Type B pancreatic cell (in vitro differentiated cells): ENCODE data around the gene MEF2A. TPM values are rescaled to one million over a fixed set of nuclear protein-coding genes. Genes with fewer than 3 reads are reported as not detected.
A peak's percentile ranks its signal among the peaks of the same experiment; 100 is the strongest.

Experiments used
- DNase-seq: peaks from one replicate; pipeline ENCODE4 v3.0.0; 2021; ENCODE audit warnings: mixed read lengths; ENCODE audit not compliant: unreplicated experiment; ENCODE audit errors: extremely low spot score
- H3K27ac Mint-ChIP-seq: 2 replicates; pipeline ENCODE4 v1.8.0; 2021; ENCODE audit warnings: mild to moderate bottlenecking, mixed read lengths
- H3K27me3 Mint-ChIP-seq: 2 replicates; pipeline ENCODE4 v1.8.0; 2021; ENCODE audit warnings: mixed read lengths
- H3K36me3 Mint-ChIP-seq: 2 replicates; pipeline ENCODE4 v1.8.0; 2021; ENCODE audit warnings: mixed read lengths
- H3K4me1 Mint-ChIP-seq: one replicate; pipeline ENCODE4 v1.8.0; 2021; ENCODE audit warnings: mixed read lengths; ENCODE audit not compliant: unreplicated experiment
- H3K4me3 Mint-ChIP-seq: 2 replicates; pipeline ENCODE4 v1.8.0; 2021; ENCODE audit warnings: mild to moderate bottlenecking, mixed read lengths
- H3K9me3 Mint-ChIP-seq: 2 replicates; pipeline ENCODE4 v1.8.0; 2021; ENCODE audit warnings: mixed read lengths
- total RNA-seq: library from RNA; stranded (reverse); gene quantifications from 2 replicates; pipeline ENCODE4 v1.2.1, GENCODE V29; 2021; ENCODE audit warnings: low replicate concordance
- TF ChIP-seq, protein P1 (sequence below): fragments of 200-600 bp; sonication (generic); conservative IDR thresholded peaks from 2 replicates; pipeline ENCODE4 v1.5.0; 2021; ENCODE audit warnings: antibody characterized with exemption, mild to moderate bottlenecking

MEF2A gene
- total RNA-seq, 1 donor from 2014 or later = 26.0 TPM

DNA sequence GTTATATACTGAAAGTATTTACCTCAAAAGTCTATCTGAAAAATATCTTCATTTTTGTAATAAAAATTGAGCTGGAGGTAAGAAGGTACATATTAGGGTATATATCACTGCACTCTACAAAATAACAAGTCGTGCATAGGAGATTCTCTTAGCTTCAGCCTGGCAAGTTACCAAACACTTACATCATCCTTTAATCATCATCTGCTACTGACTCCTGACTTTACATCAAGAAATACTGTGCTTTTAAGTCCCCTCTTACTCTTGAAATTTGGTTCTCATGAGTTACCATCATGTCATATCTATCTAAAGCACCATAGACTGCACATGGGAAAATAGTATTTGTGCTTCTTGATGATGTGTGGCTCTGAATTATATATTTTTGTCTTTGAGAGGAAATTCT lies 116.7 kb downstream of the MEF2A start:
- H3K27ac Mint-ChIP-seq = no peak overlapping the region

DNA sequence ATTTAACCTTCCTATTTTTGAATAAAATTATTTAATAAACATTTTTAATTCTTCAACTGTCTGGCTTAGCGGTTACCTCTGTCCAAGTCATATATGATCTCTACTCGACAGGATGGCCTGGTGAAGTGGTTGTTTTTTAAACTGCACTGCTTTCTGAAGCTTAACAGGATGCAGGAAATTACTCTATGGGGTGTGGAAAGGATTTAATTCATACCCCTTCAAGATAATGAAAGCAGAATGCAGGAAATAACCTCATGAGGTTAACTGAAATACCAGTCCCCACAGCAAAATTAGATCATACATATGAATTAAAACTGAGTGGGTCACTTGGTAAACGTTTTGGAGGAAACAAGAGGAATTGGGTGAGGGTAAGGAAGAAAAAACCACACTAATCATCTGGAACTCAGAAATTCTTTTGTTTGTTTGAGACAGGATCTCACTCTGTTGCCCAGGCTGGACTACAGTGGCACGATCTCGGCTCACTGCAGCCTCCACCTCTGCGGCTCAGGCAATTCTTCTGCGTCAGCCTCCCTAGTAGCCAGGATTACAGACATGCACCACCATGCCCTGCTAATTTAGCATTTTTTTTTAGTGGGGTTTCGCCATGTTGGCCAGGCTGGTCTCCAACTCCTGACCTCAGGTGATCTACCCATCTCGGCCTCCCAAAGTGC lies 117.4 kb downstream of the MEF2A start:
- Mint-ChIP-seq H3K9me3 (peaks cover 25% of the 10 kb centered on the region), H3K4me3 (no peak overlapping the region), H3K27ac (peak overlapping the region; percentile 23), H3K36me3 (peaks cover 50% of the 10 kb centered on the region), H3K27me3 (no peaks in the 10 kb centered on the region), H3K4me1 (peaks cover 3% of the 10 kb centered on the region)
- TF ChIP-seq, protein P1, sequence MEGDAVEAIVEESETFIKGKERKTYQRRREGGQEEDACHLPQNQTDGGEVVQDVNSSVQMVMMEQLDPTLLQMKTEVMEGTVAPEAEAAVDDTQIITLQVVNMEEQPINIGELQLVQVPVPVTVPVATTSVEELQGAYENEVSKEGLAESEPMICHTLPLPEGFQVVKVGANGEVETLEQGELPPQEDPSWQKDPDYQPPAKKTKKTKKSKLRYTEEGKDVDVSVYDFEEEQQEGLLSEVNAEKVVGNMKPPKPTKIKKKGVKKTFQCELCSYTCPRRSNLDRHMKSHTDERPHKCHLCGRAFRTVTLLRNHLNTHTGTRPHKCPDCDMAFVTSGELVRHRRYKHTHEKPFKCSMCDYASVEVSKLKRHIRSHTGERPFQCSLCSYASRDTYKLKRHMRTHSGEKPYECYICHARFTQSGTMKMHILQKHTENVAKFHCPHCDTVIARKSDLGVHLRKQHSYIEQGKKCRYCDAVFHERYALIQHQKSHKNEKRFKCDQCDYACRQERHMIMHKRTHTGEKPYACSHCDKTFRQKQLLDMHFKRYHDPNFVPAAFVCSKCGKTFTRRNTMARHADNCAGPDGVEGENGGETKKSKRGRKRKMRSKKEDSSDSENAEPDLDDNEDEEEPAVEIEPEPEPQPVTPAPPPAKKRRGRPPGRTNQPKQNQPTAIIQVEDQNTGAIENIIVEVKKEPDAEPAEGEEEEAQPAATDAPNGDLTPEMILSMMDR = no peak
- no peak for DNase-seq

More for the DNA sequence above, 116.7 kb downstream of the MEF2A start:
- Mint-ChIP-seq H3K4me1 (peaks cover 3% of the 10 kb centered on the region), H3K9me3 (peaks cover 25% of the 10 kb centered on the region), H3K36me3 (peaks cover 45% of the 10 kb centered on the region), H3K27me3 (no peaks in the 10 kb centered on the region), H3K4me3 (no peak overlapping the region)
- TF ChIP-seq, protein P1 = no peak
- no peak for DNase-seq

DNA sequence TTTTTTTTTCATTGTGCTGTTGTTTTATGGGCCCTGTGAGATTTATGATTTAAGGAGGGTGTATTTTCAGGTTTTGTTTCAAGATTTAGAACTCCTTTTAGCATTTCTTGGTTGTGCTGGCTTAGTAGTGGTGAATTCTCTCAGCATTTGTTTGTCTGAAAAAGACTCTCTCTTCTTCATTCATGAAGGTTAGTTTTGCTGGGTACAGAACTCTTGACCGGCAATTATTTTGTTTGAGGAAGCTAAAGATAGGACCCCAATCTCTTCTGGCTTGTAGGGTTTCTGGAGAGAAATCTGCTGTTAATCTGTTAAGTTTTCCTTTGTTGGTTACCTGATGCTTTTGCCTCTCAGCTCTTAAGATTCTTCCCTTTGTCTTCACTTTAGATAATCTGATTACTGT lies 120.5 kb downstream of the MEF2A start:
- H3K4me3 Mint-ChIP-seq = no peak overlapping the region
- no peak overlapping the region for H3K27ac Mint-ChIP-seq
- TF ChIP-seq, protein P1 = no peak
- H3K36me3 Mint-ChIP-seq = peaks cover 65% of the 10 kb centered on the region
- DNase-seq = no peak
- no peaks in the 10 kb centered on the region for H3K27me3 Mint-ChIP-seq
- H3K9me3 Mint-ChIP-seq = peaks cover 25% of the 10 kb centered on the region
- peaks cover 3% of the 10 kb centered on the region for H3K4me1 Mint-ChIP-seq

DNA sequence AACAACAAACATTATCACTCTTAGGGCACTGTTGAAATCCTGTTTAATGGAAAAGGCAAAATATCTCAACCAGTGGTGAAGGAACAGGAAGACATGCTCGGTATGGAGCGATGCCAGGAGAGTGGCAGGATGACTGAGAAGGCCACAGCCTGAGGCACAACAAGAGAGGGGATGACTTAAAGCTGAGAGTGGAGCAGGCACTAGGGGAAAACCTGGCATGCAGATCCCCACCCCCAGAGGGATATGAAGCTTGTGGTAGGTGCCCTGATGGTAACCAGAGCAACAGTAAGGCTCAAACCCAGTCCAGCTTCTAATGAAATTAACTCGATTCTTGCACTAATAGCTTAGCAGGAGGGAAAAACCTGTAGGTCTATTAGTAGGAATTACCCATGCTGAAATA lies 127.0 kb downstream of the MEF2A start:
- Mint-ChIP-seq H3K27ac (no peak overlapping the region), H3K27me3 (no peaks in the 10 kb centered on the region), H3K9me3 (no peaks in the 10 kb centered on the region), H3K36me3 (peaks cover 51% of the 10 kb centered on the region), H3K4me3 (no peak overlapping the region), H3K4me1 (peaks cover 9% of the 10 kb centered on the region)
- TF ChIP-seq, protein P1 = no peak
- no peak for DNase-seq

DNA sequence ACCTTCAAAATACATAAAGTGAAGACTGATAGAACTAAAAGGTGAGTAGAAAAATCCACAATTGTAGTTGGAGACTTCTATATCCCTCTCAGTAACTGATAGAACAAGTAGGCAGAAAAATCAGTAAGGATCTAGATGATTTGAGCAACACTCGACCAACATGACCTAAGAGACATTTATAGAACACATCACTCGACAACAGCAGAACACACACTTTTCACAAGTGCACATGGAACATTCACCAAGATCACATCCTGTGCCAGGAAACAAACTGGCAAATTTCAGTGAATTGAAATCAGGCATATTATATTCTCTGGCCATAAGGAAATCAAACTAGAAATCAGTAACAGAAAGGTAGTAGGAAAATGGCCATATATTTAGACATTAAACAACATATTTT lies 130.3 kb downstream of the MEF2A start:
- DNase-seq = no peak
- no peaks in the 10 kb centered on the region for H3K27me3 Mint-ChIP-seq
- H3K9me3 Mint-ChIP-seq = no peaks in the 10 kb centered on the region
- H3K27ac Mint-ChIP-seq = no peak overlapping the region
- TF ChIP-seq, protein P1 = no peak
- H3K4me3 Mint-ChIP-seq = no peak overlapping the region
- peaks cover 26% of the 10 kb centered on the region for H3K36me3 Mint-ChIP-seq
- peaks cover 9% of the 10 kb centered on the region for H3K4me1 Mint-ChIP-seq
